Transverse colon (tissue), 4 donors: ENCODE results near the gene SLC6A13. TPM values are rescaled to one million over a fixed set of nuclear protein-coding genes. Genes with fewer than 3 reads are reported as not detected.

Experiments
- DNase-seq: peaks from one replicate; pipeline ENCODE4 v3.0.0-alpha.2; 2019
- H3K27ac ChIP-seq, 4 donors: fragments of 200-600 bp; sonication (generic); 2 replicates each; pipeline ENCODE4 v1.5.1; 2016 to 2018; ENCODE audit warnings: inconsistent platforms in 4 of 4
- H3K27me3 ChIP-seq: fragments of 200-600 bp; sonication (generic); 2 replicates; pipeline ENCODE4 v1.5.1; 2017; ENCODE audit warnings: inconsistent platforms
- H3K36me3 ChIP-seq, 4 donors: fragments of 200-600 bp; sonication (generic); 2 replicates each; pipeline ENCODE4 v1.5.1; 2017 to 2019; ENCODE audit warnings: inconsistent platforms in 4 of 4
- H3K4me1 ChIP-seq, 4 donors: fragments of 200-600 bp; sonication (generic); 2 replicates each; pipeline ENCODE4 v1.5.1; 2017 to 2020; ENCODE audit warnings: inconsistent platforms in 4 of 4
- H3K4me3 ChIP-seq, 4 donors: fragments of 200-600 bp; sonication (generic); 1 replicate in 1 of 4; 2 replicates in 3 of 4; pipeline versions ENCODE4 v1.5.1 to v1.6.1; 2017 to 2019; ENCODE audit warnings: inconsistent platforms in 4 of 4
- H3K9me3 ChIP-seq, 2 donors: fragments of 200-600 bp; sonication (generic); 2 replicates each; pipeline ENCODE4 v1.5.1; 2017 to 2019; ENCODE audit warnings: inconsistent platforms in 2 of 2
- EP300 ChIP-seq: sonication (generic); formaldehyde crosslinking; IDR thresholded peaks from one replicate; pipeline ENCODE4 v1.6.1; 2017; ENCODE audit warnings: antibody characterized with exemption, low read depth
- POLR2A ChIP-seq: fragments of 450-650 bp; IDR thresholded peaks from one replicate; pipeline ENCODE4 v1.6.1; 2016; ENCODE audit warnings: antibody characterized with exemption, mild to moderate bottlenecking, moderate library complexity
- POLR2AphosphoS5 ChIP-seq, 3 donors: sonication (generic); formaldehyde crosslinking; IDR thresholded peaks; one replicate each; pipeline ENCODE4 v1.6.1; 2016; ENCODE audit warnings: antibody characterized with exemption in 3 of 3
- WGBS, 2 donors: methylation state at CpG; one replicate each; pipeline ENCODE4 v1.1.5; 2018; ENCODE audit warnings: low coverage in 1 of 2; 5-methylcytosine and 5-hydroxymethylcytosine counted together
- in situ Hi-C, 4 donors: fragments of 200-750 bp; cut with MboI; loops; one replicate each; pipeline versions ENCODE4 v1.15.0 to v1.15.1; 2017; ENCODE audit warnings: low sequenced_read_pairs in 3 of 4, low pct_ligation_motif_present in 1 of 4, low pct_unique_long_range_greater_than_20kb in 1 of 4
- intact Hi-C: fragments of 100-400 bp; cut with DNase I; formaldehyde crosslinking; loops from one replicate; pipeline ENCODE4 v1.15.1; 2023; ENCODE audit warnings: low total_unique reads
- total RNA-seq, 4 donors: library from RNA; depleted of rRNA; stranded (reverse); fragments of >200 nt; gene quantifications; one replicate each; pipeline ENCODE4 v1.1.0, GENCODE V29; 2016
- TF ChIP-seq, protein P1 (sequence below), 5 experiments: fragments of 200-600 bp in 3 of 5; fragments of 450-650 bp in 2 of 5; sonication (generic) in 3 of 5; IDR thresholded peaks; 1 replicate in 2 of 5; 2 replicates in 3 of 5; pipeline ENCODE4 v1.5.1; 2016 to 2017; ENCODE audit warnings: antibody characterized with exemption in 5 of 5, inconsistent platforms in 3 of 5, mild to moderate bottlenecking in 2 of 5, moderate library complexity in 1 of 5

SLC6A13 gene
- total RNA-seq, 4 donors from 2014 or later = not detected

DNA sequence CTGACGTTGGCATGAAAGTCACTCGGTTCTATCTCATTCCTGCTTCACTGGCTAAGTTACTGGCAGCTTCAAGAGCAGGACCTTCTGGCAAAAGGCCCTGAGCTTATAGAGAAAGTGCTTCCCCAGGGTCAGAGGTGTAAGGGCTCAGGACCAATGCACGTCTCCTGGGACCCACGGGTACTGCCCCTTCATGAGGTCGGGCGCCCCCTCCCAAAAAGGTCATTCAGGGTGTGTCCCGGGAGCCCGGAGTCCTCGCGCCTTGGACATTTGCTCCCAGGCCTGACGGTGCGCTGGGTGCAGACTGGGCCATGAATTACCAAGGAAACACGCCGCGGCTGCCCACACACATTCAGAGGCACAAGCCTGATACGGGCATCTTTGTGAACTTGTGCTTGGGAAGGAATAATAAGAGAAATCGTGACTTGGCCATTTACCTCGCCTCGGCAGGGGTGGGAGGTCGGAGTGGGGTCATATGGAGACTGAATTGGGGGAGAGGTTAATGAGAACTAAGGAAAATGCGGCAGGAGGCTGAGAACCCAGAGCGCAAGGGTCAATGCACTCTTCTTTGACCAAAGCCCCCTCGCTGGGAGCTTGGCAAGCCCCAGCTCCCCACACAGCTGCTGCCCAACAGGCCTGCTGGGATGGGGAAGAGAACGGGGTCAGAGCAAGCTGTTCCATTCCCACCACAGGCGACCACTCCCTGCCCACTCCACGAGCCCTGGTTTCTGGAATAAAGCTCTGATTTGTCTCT, 33.0 kb downstream of the SLC6A13 start:
- Histone ChIP-seq H3K36me3 (no peaks in the 10 kb centered on the region), H3K4me1 (no peaks in the 10 kb centered on the region), H3K27ac (no peak overlapping the region), H3K9me3 (no peaks in the 10 kb centered on the region), H3K4me3 (no peak overlapping the region), H3K27me3 (peaks cover 15% of the 10 kb centered on the region)
- in situ Hi-C loops = no loop called here
- TF ChIP-seq POLR2A = no peak
- TF ChIP-seq, protein P1, sequence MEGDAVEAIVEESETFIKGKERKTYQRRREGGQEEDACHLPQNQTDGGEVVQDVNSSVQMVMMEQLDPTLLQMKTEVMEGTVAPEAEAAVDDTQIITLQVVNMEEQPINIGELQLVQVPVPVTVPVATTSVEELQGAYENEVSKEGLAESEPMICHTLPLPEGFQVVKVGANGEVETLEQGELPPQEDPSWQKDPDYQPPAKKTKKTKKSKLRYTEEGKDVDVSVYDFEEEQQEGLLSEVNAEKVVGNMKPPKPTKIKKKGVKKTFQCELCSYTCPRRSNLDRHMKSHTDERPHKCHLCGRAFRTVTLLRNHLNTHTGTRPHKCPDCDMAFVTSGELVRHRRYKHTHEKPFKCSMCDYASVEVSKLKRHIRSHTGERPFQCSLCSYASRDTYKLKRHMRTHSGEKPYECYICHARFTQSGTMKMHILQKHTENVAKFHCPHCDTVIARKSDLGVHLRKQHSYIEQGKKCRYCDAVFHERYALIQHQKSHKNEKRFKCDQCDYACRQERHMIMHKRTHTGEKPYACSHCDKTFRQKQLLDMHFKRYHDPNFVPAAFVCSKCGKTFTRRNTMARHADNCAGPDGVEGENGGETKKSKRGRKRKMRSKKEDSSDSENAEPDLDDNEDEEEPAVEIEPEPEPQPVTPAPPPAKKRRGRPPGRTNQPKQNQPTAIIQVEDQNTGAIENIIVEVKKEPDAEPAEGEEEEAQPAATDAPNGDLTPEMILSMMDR (IDR thresholded peaks at IDR 0.05) = no peak
- TF ChIP-seq EP300 = no peak
- no peak for TF ChIP-seq POLR2AphosphoS5 (IDR thresholded peaks at IDR 0.05)
- WGBS, 2 donors = 40 to 61% methylated on average over 2 to 26 of the region's 26 CpGs
- intact Hi-C loops = no loop called here
- DNase-seq = no peak

DNA sequence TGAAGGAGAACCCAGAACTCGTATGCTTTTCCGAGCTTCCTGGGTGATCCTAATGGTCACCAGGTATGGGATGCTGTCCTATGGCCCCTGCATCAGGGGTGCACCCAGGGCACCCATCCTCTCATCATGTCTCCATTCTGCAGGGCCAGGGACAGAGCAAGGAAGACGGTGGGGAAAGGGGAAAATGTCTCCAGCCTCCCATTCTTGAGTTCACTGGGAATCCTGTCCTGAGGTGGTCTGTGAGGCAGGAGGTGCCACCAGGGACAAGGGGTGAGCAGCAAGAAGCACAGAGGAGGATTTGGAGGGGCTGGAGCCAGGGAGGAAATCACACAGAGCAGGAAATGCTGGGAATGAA, 33.8 kb downstream of the SLC6A13 start:
- WGBS, 2 donors = 79% methylated on average over 3 of the region's 3 CpGs; no CpG with 5 or more reads in 1 of the 2 donors
- Histone ChIP-seq H3K4me1 (no peaks in the 10 kb centered on the region), H3K36me3 (no peaks in the 10 kb centered on the region), H3K9me3 (no peaks in the 10 kb centered on the region), H3K4me3 (no peak overlapping the region), H3K27ac (no peak overlapping the region), H3K27me3 (peaks cover 15% of the 10 kb centered on the region)
- DNase-seq = no peak
- intact Hi-C loops = no loop called here
- TF ChIP-seq POLR2AphosphoS5 (IDR thresholded peaks at IDR 0.05) = no peak
- TF ChIP-seq, protein P1 (IDR thresholded peaks at IDR 0.05) = no peak
- no peak for TF ChIP-seq POLR2A
- TF ChIP-seq EP300 = no peak
- in situ Hi-C loops = no loop called here

DNA sequence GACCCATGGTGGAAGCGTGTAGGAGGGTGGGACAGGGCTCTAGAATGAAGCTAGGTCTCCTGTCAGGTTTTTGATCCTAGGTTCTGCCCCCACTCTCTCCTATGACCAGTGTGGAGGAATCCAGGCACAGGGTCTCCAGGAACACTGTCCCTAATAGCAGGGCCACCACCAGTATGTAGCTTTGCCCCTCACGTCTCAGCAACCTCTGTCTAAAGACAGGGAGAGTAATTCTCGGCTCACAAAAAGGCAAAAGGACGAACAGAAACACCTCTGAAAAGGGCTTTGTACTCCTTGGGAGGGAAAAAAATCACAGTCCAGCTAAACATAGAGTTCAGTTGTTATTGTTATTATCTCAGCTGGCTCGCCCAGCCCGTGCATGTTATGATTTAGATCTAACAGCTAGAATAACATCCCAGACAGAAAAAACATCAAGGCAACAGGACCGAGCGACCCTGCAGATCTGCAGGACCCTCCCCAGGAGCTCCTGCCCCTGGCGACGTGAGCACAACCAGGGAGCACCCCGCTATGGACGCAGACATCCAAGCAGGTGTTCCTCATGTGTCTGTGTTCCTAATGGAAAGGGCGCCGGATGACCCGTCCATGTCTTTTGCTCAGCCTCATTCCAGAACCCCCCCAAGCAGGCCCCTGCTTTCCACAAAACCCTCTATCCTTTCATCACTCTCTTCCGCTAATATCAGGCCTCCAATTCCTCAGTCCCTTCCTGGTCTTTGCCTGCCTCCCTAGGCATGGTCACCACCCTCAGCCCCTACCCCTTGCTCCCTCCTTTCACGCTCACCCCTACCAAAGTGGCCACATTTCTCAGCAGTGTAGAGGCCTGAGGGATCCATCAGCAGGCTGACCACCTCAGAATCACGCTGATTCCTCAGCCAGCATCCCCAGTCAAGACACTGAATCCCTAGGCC, 34.5 kb downstream of the SLC6A13 start:
- in situ Hi-C loops = no loop called here
- no peak overlapping the region for H3K27ac ChIP-seq
- H3K36me3 ChIP-seq = no peaks in the 10 kb centered on the region
- intact Hi-C loops = no loop called here
- 68 to 90% methylated on average over 2 to 18 of the region's 18 CpGs for WGBS, 2 donors
- peaks cover 15% of the 10 kb centered on the region for H3K27me3 ChIP-seq
- TF ChIP-seq EP300 (no peak), POLR2A (no peak)
- no peaks in the 10 kb centered on the region for H3K9me3 ChIP-seq
- H3K4me1 ChIP-seq = no peaks in the 10 kb centered on the region
- no peak for DNase-seq
- H3K4me3 ChIP-seq = no peak overlapping the region

DNA sequence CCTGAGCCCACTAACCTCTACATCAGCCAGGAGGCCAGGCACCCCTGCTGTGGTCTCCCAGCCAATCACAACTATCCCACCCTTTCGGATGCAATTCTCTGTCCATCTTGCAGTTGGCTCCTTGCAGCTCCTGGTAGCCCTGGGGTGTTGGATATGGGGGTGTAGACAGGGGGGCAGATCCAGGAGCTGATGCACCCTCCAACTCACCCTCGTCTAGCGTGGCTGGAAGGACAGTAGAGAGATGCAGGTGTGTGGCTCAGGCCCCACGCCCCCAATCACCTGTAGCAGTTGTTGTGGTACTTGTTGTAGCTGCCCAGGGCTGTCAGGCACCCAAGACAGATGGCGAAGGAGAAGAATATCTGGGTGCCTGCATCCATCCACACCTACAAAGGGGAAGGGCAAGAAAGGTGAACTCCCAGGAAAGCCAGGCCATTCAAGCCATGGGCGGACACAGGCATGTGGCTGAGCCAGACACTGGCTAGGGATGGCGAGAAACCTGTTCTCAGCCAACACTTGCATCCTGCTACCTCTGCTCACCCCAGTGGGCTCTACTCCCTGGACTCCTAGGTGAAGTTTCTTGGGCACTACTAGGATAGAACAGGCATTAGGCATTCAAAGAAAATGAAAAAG, 35.2 kb downstream of the SLC6A13 start:
- in situ Hi-C loops = no loop called here
- H3K4me1 ChIP-seq = no peaks in the 10 kb centered on the region
- H3K4me3 ChIP-seq = no peak overlapping the region
- 82 to 95% methylated on average over 4 to 7 of the region's 7 CpGs for WGBS, 2 donors
- intact Hi-C loops = no loop called here
- no peaks in the 10 kb centered on the region for H3K9me3 ChIP-seq
- TF ChIP-seq POLR2A (no peak), EP300 (no peak), POLR2AphosphoS5 (IDR thresholded peaks at IDR 0.05) (no peak)
- TF ChIP-seq, protein P1 (IDR thresholded peaks at IDR 0.05) = no peak
- H3K27ac ChIP-seq = no peak overlapping the region
- no peak for DNase-seq
- H3K36me3 ChIP-seq = no peaks in the 10 kb centered on the region
- peaks cover 15% of the 10 kb centered on the region for H3K27me3 ChIP-seq
